ENCODE measurements around the gene PLAAT2.

PLAAT2 gene

GRCh38 chr11:63567044-63567840, 4.1 kb upstream of the PLAAT2 start:
- TF ChIP-seq, protein P1, sequence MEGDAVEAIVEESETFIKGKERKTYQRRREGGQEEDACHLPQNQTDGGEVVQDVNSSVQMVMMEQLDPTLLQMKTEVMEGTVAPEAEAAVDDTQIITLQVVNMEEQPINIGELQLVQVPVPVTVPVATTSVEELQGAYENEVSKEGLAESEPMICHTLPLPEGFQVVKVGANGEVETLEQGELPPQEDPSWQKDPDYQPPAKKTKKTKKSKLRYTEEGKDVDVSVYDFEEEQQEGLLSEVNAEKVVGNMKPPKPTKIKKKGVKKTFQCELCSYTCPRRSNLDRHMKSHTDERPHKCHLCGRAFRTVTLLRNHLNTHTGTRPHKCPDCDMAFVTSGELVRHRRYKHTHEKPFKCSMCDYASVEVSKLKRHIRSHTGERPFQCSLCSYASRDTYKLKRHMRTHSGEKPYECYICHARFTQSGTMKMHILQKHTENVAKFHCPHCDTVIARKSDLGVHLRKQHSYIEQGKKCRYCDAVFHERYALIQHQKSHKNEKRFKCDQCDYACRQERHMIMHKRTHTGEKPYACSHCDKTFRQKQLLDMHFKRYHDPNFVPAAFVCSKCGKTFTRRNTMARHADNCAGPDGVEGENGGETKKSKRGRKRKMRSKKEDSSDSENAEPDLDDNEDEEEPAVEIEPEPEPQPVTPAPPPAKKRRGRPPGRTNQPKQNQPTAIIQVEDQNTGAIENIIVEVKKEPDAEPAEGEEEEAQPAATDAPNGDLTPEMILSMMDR (IDR thresholded peaks at IDR 0.05), result no peak

DNA sequence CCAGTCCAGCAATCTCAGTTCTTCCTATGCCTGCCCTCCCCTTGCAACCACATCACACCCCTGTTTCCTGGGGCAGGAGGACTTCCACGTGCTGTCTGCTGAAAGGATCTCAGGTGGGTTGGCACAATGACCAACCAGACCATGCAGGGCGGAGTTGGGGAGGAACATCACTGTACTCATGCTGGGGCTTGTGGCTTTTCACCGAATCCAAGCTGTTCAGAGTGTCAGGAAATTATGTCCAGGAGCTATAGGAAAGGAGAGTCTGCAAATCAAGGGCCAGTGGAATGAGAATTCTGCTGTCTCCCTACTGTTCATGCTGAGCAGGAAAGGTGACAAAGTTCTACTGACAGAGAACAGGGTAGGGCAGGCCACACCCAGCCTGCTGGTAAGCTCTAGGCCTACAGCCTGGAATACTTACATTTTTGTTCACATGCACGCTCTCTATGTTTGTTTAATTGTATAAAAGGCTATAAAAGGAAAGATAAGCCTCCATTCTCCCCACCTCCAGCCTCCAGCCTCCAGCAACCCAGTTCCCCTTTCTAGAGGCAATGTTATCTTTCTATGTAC, 1.7 kb upstream of the PLAAT2 start:
- TF ChIP-seq, protein P1 (IDR thresholded peaks at IDR 0.05), result no peak

DNA sequence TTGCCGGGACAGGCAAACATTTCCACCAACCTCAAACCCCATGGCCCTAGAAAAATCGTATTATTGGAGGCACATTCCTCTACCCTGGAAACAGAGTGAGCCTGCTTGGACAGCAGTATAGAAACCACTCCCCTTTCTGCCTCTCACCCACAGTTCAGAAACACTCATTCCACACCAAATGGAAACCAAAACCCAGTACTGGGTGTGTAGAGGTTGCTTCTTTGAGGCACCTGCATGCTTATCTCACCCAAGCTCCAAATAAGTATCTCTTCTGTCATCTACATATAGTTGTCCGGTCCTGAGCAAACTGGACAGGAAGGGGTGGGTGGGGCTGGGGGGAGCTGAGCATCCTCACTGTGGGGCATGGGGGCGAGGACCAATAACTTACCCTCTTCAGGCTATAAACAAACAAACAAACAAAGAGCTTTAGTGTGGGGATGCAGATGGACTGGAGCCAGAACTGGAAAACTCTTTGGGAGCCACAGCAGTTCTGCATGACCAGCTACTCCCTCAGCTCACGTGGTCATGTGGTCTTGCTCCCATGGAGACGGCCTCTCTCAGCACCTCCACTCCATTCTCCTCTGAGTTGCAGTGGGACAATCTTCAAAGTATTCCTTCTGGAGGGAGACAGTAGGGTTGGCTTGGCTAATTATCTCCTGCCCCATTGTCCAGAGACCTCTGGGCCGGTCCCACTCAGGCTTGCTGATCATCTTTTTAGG, 1.0 kb upstream of the PLAAT2 start:
- TF ChIP-seq, protein P1 (IDR thresholded peaks at IDR 0.05), result no peak

GRCh38 chr11:63560506-63561180, 2.5 kb downstream of the PLAAT2 start:
- TF ChIP-seq, protein P1 (IDR thresholded peaks at IDR 0.05), result no peak

DNA sequence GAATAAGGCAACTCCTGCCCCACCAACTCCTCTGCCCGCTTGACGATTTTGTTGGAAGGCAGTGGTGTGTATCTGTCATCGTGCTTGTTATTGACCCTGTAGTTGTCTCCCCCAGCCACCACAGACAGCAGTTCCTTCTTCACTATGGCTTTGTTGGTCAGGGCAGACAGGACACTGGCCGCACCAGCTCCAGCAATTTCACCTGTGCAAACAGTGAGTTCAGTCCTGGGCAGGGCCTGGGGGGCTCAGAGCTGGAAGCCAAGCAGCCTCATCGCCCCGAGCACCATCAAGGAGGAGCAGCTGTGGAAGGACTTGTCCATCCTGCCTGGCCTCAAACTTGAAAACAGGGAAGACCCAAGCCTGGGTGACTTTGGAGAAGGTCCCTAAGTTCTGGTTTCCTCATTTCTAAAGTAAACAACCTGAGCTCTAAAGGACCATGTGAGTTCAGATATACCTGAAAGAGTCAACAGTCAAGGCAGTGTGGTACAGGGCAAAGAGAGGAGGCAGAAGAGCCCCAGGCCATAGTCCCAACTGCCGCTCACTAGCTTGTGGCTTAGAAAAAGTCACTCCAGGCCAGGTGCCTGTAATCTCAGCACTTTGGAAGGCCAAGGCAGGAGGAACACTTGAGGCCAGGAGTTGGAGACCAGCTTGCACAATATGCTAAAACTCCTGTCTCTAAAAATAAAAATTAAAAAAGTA, 4.6 kb downstream of the PLAAT2 start:
- TF ChIP-seq, protein P1 (IDR thresholded peaks at IDR 0.05), result no peak

- TF ChIP-seq, protein P1 (IDR thresholded peaks at IDR 0.05), result no peak
These were observed 5.6 kb downstream of the PLAAT2 start for GRCh38 chr11:63557570-63557969.

Measured in LNCAP (cell line).